OCI-LY1 (cell line): ENCODE results near the gene DDA1.
"Not testable (repeated sequence)": the region's sequence is repeated elsewhere in the genome, so short reads cannot be mapped to it uniquely, and the experiment has no call there.

Experiments used
- CTCF ChIP-seq: fragments of 200-600 bp; sonication (generic), shearing (Covaris generic); IDR thresholded peaks from 2 replicates; pipeline ENCODE4 v1.5.1; 2017; ENCODE audit warnings: mild to moderate bottlenecking, antibody characterized with exemption, low read length, moderate library complexity, mixed read lengths
- EZH2 ChIP-seq: fragments of 200-600 bp; sonication (generic), shearing (Covaris generic); IDR thresholded peaks from 2 replicates; pipeline ENCODE4 v1.8.0; 2017; ENCODE audit warnings: borderline replicate concordance, mixed run types, mild to moderate bottlenecking, antibody characterized with exemption, low read length, moderate library complexity, mixed read lengths

- not testable (repeated sequence) for TF ChIP-seq CTCF, EZH2
These were observed 13.8 kb upstream of the DDA1 start for GRCh38 chr19:17295551-17295950.
